Stimulated activated CD8-positive, alpha-beta memory T cell treated with anti-CD3 and anti-CD28 coated beads, Interleukin-2, amount 100 ng/mL, for 1 hour (primary cell): Measurements from ENCODE around the gene CCDC38.

Experiments
- DNase-seq, 2 donors: peaks; one replicate each; pipeline ENCODE4 v3.0.0-alpha.2; 2020; ENCODE audit warnings: low read depth in 2 of 2

CCDC38 gene

GRCh38 chr12:95960241-95960640, 17.8 kb upstream of the CCDC38 start:
- no peak for DNase-seq

- no peak for DNase-seq
Measured at GRCh38 chr12:95959107-95959506, 16.7 kb upstream of the CCDC38 start.

GRCh38 chr12:95956557-95957145, 14.2 kb upstream of the CCDC38 start:
- DNase-seq, result no peak

GRCh38 chr12:95955549-95956159, 13.2 kb upstream of the CCDC38 start:
- DNase-seq, result no peak

GRCh38 chr12:95953000-95953399, 10.6 kb upstream of the CCDC38 start:
- no peak for DNase-seq

GRCh38 chr12:95951515-95951914, 9.1 kb upstream of the CCDC38 start:
- DNase-seq, result no peak

- DNase-seq, result no peak
Measured at GRCh38 chr12:95949477-95950206, 7.2 kb upstream of the CCDC38 start.

GRCh38 chr12:95944108-95944704, 1.8 kb upstream of the CCDC38 start:
- DNase-seq, result no peak

- DNase-seq, result peak; percentile 24 to 27
Measured at GRCh38 chr12:95943330-95943842, 972 bp upstream of the CCDC38 start, which contains the start of gene AMDHD1. Gene AMDHD1 (plus strand): TSS chr12:95943331. CDS start chr12:95943399, 68 bp downstream.

- no peak for DNase-seq
Measured at GRCh38 chr12:95942101-95942523, 302 bp downstream of the CCDC38 start.

GRCh38 chr12:95940514-95940913, 1.9 kb downstream of the CCDC38 start:
- DNase-seq, result no peak

GRCh38 chr12:95922231-95922630, 20.2 kb downstream of the CCDC38 start:
- DNase-seq, result no peak

- no peak for DNase-seq
Measured at GRCh38 chr12:95919110-95919509, 23.3 kb downstream of the CCDC38 start.

GRCh38 chr12:95918194-95918993, 24.0 kb downstream of the CCDC38 start:
- peak in 1 of 2 donors; percentile 12 for DNase-seq

GRCh38 chr12:95909871-95910270, 32.5 kb downstream of the CCDC38 start:
- DNase-seq, result no peak

- DNase-seq, result no peak
Measured at GRCh38 chr12:95908573-95908972, 33.8 kb downstream of the CCDC38 start.

- DNase-seq, result no peak
Measured at GRCh38 chr12:95898081-95898480, 44.3 kb downstream of the CCDC38 start.

GRCh38 chr12:95896846-95897245, 45.6 kb downstream of the CCDC38 start:
- DNase-seq, result no peak

GRCh38 chr12:95890958-95891357, 51.5 kb downstream of the CCDC38 start:
- no peak for DNase-seq

- no peak for DNase-seq
Measured at GRCh38 chr12:95887311-95887710, 55.1 kb downstream of the CCDC38 start.

- DNase-seq, result no peak
Measured at GRCh38 chr12:95884998-95885397, 57.4 kb downstream of the CCDC38 start.

- no peak for DNase-seq
Measured at GRCh38 chr12:95882873-95883272, 59.5 kb downstream of the CCDC38 start.
